Measurements from ENCODE around the gene ELMO3.

Gene ELMO3

DNA sequence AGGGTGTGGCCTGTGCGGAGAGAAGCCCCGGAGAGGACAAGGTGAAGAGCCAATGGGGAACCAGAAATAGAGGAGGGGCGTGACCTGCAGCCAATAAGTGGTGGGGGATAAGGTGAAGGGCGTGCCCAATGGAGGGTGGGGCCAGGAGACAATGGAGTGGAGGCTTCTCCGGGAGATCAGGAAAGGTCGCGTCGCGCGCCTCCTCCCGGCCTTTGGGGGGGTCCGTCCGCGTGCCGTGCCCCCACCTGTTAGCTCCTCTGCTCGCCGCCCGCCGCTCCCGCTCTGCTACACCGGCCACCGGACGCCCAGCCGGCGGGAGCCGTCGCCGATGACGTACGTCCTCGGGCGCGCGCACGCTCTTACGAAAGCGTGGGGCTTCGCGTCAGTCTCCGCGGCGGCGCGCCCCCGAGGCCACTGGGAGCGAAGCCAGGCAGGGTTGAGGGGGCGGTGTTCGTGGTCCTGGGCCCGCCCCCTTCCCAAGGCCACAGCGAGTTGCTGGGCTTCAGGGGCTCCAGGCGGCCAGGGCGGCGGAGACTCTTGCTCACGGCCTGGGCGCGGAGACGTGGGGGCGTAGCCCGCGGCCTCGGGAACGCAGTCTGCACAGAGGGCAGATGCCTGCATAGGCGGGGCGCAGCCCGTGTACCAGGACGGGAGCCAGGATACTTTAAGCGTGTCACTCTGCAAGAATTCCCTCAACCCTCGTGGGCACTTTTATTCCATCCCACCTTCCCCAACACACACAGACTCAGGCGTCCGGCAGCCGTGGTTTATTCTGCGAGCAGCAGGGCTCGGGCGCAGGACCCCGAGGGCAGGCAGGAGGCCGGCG, 15.1 kb upstream of the ELMO3 start, which contains the start of gene MATCAP1:
TSS of gene MATCAP1 (minus strand) at position 337 of the 826 bp plus-strand sequence. CDS start 3,353 bp downstream, outside the sequence.
- peak; percentile 98 for DNase-seq

DNA sequence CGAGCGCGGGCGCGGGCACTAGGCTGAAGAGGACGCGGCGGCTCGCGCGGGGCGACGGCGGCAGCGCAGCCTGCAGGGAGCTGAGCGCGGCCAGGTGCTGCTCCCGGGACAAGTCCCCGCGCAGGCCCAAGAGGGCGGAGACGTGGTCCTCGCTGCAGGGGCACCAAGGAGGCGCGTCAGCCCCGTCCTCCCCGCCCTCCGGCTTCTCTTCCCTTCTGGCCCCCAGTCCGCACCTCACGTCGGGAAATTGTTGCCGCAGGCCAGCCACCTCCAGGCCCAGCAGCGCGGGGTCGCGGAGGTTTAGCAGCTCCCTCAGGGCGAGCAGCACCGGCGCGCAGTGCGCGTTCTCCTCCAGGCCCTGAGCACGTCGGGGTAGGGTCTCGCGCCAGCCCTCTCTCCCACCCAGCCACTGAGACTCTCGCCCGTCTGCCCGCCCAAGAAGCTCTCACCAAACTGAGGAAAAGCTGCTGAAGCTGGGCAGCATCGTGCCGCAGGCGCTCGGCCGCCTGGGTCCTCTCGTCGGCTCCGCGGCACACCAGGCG, 14.4 kb upstream of the ELMO3 start:
- no peak for DNase-seq

DNA sequence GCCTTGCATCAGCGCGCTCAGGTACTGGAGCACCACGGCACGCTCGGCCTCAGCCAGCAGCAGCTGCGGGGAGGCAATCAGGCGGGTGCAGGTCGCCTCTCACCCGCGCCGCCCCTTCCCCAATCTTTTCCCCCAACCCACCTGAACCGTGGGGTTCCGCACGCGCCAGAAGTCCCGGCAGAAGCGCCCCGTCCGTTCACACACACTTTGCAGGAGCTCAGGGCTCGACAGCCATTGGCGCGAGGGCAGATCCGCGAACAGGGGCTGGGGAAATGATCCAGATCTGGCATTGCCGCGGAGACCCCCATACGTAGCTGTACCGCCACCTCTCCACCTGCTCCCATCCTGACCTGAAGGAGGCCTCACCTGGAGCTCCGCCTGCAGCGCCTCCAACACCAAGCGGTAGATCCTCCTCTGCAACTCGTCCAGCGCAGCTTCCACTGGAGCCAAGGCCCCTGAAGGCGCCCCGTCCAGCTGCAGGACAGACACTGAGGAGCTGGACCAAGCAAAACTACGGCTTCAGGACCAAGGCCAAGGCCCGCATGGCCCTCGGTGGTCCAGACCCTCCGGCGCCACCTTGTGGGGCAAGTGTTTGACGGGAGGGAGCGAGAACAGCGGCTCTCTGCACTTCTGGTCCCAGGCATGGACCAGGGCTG, 13.8 kb upstream of the ELMO3 start:
- DNase-seq, result peak; percentile 80

DNA sequence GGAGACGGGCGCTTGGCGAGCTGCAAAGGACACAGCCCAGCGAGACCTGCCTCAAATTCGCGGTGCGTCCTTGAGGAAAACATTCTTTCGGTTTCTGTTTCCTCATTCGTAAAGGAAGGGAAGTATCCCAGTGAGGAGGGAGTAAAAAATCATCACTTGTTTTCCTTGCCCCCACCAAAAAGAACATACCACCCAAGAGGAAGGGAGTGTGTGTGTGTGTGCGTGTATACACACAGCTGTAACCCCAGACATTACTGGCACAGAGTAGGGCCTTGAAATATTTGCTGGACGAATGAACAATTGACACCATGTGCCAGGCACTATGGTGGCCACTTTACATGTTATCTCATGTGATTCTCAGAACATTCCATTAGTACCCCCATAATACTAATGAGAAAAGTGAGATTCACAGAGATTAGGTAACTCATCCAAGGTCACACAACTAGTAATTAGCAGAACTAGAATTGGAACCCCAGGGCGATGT, 13.2 kb upstream of the ELMO3 start:
- DNase-seq, result no peak

DNA sequence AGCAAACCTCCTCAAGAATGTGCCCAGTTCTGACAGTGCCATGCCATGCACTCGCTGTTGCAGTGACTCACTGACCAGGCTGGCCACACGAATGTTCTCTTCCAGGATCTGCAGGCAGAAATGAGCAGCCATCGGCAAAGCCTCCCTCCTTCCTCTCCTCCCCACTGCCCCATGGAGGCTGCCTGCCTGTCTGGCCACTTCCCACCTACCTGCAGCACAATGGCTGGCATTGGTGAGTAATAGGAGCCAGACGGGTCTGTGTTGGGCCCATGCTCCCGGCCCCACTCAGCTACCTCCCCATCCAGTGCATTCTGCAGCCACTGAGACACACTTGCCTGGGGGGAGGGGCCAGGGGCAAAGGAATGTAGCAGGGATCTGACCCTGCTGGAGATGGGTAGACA, 12.4 kb upstream of the ELMO3 start:
- no peak for DNase-seq

DNA sequence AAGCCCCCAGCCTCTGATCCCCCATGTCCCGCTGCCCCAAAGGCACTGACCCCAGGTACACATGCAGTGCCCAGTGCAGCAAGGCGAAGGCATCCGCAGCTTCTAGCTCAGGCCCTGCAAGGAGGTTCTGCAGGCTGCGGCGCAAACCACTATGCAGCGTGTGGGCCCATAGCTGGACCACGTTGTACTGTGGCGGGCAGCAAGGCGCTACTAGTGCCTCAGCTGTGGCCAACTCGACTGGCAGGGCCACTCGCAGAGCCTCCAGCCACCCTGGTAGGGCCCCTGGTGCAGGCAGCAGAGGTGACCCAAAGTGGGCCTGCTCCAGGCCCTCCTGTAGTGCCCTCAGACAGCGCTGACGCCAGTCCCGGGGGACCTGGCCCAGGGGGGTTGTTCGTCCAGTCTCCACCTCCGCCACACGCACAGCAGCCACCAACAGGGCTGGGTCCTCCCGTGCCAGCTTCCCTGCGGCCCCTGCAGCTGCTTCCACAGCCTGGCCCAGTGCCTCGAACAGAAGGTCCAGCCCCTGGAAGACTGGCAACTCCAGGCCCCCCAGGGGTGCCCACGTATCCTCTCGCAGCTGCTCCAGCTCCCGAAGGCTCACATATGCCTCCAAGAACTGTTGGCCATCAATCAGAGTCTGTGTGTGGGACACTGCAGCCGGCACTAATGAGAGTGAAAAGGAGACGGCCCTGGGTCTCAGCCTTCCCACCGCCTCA, 11.6 kb upstream of the ELMO3 start:
- no peak for DNase-seq

DNA sequence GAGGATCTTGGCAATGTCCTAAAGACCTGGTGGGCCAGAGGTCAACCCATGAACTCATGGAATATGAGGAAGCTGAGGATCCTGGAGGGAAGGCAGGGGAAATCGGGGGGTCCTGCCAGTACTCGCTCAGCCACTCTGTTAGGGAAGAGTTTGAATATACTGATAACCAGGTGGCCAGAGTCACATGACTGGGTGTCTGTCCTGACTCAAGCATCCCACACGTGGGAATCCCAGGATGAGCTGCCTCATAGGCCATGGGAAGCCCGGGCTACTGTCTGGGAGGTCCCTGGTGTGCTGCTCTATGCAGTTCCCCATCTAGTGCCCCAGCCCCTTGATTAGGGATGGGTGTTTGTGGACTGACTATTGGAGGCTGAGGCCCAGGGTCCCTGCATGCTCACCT, 10.6 kb upstream of the ELMO3 start:
- no peak for DNase-seq

DNA sequence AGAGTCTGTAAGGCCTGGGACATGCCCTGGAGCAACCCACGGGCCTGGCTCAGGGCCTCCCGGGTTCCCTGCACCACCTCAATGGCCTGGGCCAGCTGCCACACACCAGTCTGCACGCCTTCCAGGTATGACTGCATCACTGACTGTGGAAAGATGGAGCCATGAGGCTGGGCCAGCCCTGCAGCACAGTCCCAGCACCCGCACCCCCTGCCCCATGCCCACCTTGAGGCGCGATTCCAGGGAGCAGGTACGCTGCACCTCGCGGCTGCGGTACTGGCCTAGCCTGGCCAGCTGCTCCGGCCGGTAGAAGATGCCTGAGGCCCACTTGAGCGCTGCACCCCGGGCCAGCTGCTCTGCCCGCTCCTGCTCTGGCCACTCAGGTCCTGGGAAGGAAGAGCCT, 10.1 kb upstream of the ELMO3 start:
- no peak for DNase-seq

DNA sequence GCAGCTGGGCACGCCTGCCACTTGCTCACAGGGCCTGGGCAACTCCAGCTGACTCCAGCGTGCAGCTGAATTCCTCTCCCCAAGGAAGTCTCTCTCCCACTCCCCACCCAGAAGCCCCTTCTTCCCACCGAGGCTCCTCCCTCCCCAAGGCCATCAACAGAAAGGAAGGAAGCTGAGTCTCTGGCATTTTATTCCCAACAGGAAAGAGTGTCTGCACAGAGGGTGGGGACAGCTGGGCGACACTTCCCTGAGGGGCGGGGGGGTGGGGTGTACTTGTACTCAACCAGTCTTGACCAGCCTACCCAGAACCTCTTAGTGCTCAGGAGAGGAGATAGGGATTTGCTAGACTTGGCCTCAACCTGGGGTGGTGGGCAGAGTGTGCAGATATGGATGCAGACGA, 8.9 kb upstream of the ELMO3 start, which contains the start of gene EXOC3L1:
TSS of gene EXOC3L1 (minus strand) at position 96 of the 400 bp plus-strand sequence. CDS start 460 bp downstream, outside the sequence.
- no peak for DNase-seq

DNA sequence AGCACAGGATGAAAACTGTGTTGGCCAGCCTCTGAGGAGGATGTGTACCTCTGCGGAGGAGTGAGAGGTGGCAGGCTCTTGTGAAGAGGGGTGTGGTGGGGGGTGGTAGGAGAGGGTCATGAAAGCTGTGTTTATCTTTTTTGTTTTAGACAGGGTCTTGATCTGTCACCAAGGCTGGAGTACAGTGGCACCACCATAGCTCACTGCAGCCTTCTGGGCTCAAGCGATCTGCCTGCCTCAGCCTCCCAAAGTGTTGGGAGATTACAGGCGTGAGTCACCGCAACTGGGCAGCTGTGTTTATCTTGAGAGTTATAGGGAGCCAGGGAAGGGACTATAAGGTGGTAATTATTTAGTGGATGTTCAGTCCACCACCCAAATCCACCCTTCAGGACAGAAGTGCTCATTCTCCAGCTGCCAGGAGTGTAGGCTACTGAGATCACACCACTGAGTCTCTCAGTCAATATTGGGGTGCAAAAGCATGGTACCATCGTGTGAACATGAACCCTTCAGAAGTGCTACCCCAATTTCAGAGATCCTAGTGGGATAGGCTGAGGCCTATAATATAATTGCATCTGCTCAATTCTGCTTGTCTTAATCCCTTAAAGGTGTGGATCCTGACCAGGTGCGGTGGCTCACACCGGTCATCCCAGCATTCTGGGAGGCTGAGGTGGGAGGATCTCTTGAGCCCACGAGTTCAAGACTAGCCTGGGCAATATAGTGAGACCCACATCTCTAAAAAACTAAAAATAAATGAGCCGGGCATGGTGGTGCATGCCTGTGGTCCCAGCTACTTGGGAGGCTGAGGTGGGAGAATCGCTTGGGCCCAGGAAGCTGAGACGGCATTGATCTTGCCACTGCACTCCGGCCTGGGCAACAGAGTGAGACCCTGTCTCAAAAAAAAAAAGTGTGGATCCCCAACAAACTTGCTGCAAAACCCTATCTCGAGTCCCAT, 8.2 kb upstream of the ELMO3 start:
- no peak for DNase-seq

DNA sequence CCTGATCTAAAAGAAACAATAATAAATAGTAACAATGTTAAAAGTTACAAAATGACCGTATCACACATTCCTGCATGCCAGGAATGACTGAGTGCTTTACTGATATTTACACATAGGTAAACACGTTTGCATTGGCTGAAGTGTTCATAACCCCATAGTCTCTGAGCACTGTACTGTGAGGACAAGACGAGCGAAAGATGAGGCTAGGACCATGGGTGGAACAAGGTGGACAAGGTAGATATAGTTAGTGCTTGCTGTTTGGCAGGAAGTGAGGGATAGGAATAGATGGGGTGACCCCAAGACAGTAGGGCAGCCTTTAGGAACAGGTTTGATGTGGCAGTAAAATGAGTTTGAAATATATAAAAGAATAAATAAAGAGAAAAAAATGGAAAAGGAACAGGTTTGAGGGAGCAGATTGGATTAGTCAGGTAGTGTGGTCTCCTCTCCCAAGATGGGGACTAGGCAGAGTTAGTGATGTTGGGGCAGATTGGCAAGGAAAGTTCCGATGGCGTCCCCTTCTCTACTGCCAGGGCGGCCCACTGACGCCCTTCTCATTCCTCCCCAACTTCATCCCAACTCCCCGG, 7.4 kb upstream of the ELMO3 start:
- DNase-seq, result no peak

DNA sequence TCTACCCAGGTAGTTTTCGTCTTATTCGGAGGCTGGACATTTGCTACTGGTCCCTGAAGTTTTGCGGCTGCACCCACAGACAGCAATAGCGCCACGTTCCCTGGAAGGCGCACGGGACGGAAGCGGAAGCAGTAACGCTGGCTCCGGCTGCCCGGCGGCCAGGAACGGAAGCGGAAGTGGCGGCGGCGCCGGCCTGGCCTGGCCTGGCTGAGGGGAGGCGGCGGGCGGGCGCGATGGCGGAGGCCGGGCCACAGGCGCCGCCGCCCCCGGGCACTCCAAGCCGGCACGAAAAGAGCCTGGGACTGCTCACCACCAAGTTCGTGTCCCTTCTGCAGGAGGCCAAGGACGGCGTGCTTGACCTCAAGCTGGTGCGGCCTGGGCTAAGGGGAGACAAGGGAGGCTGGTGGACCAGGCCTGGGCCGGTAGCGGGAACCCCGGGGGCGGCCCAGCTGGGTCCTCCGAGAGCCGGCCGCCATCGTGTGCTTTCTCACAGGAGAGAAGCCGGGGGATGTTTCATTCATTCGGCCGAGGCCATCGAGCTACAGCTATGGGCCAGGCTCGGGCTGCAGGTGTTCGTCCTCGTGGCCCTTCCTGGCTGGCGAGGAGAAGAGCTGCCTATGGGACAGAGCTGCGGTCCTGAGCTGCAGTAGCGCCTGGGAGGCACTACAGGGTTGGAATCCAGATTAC, 6.8 kb upstream of the ELMO3 start, which contains the start of gene E2F4:
TSS of gene E2F4 (plus strand) at position 161 of the 687 bp plus-strand sequence. CDS start at position 234, 73 bp downstream.
- DNase-seq, result peak; percentile 88

DNA sequence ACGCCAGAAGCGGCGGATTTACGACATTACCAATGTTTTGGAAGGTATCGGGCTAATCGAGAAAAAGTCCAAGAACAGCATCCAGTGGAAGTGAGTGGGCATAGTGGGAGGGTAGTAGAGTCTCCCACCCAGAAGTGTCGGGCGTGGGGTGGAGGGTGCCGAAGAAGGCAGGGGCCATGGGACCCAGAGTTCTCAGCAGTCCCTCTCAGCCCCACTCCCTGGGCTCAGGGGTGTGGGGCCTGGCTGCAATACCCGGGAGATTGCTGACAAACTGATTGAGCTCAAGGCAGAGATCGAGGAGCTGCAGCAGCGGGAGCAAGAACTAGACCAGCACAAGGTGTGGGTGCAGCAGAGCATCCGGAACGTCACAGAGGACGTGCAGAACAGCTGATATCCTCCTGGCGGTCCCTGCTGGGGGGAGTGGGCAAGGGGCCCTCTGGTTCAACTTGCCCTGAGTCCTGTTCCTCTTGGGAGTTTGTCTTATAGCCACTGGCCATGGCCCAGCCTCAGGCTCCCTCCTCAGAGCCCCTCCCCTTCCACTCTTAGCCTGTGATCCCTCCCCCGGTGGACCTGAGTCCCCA, 6.1 kb upstream of the ELMO3 start:
- no peak for DNase-seq

DNA sequence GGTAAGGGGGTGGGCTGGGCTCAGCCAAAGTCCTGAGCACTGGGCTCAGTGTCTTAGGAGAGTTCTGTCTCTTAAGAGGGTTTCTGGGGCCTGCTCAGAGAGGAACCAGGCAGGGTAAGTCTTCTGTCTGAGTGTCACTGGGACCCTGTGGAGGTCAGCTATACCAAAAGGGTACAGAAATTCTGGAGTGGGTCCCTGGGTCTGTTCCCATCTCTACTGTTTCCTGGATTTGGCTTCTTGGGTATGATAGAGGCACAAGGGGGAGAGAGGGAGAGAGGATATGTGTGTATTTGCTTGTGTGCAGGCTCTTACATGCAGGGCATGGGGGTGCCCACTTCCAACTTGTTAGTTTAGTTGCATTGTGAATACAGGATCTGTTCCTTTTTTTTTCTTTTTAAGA, 5.4 kb upstream of the ELMO3 start:
- no peak for DNase-seq

DNA sequence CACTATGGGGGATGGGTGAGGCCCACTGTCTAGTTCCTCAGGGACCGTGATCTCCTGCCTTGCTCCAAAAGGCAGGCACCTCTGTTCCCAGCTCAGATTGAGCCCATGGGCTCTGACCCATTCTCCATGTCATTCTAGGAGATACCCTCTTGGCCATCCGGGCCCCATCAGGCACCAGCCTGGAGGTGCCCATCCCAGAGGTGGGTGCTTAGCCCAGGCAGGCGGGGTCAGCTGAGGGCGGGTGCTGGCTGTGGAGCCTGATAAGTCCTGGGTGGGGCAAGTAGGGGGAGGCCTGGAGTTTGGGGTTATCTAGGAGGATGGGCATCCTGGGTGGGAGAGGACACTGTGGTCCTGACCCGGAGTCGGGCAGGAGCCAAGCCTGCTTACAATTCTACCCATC, 4.7 kb upstream of the ELMO3 start:
- no peak for DNase-seq

DNA sequence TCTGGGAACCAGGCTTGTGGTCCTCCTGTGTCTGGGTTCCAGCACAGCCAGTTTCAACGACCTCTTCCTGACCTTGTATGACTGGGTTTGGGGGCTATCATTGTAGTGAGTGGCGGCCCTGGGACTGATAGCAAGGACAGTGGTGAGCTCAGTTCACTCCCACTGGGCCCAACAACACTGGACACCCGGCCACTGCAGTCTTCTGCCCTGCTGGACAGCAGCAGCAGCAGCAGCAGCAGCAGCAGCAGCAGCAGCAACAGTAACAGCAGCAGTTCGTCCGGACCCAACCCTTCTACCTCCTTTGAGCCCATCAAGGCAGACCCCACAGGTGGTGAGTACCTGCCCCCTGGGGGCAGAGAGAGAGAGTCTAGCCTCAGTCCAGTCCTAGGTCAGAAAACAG, 3.3 kb upstream of the ELMO3 start:
- no peak for DNase-seq

DNA sequence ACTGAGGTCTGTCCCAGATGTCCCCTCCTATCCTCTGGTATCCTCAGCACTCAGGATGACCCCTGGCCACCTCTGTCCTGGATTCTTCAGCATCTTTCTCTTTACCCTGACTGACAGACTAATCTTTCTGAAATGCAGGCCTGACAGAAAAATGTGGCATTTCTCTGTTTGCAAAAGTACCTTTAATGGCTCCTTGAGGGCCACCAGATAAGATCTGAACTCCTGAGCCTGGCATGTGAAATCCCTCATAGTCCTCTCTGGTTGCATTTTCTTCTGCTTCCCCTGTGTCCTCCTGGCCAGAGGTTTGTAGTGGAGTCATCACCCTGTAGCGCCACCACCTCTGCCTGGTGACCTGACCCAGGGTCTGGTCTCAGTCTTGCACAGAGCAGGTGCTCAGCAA, 2.0 kb upstream of the ELMO3 start:
- no peak for DNase-seq

DNA sequence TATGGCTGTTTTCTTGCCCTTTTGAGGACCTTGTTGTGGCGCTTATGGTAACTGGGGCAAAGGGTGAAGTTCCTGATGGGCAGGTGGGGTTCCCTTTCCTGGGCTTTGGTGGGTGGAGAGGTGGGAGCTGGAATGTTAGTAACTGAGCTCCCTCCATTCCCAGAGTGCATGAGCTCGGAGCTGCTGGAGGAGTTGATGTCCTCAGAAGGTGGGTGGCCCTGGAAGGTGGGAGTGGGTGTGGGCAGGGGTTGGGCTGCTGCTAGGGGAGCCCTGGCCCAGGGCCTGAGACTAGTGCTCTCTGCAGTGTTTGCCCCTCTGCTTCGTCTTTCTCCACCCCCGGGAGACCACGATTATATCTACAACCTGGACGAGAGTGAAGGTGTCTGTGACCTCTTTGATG, 1.2 kb upstream of the ELMO3 start:
- no peak for DNase-seq

DNA sequence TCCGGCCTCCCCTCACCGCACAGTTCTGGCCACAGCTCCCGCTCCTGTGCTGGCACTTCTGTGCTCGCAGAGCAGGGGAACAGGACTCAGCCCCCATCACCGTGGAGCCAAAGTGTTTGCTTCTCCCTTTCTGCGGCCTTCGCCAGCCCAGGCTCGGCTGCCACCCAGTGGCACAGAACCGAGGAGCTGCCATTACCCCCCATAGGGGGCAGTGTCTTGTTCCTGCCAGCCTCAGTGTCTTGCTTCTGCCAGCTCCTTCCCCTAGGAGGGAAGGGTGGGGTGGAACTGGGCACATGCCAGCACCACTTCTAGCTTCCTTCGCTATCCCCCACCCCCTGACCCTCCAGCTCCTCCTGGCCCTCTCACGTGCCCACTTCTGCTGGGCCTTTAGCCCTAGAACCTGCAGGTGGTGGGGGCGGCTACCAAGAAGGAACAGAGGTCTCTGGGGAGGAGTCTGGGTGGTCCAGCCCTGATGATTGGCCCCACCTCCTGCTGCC, 645 bp upstream of the ELMO3 start:
- peak; percentile 35 for DNase-seq

DNA sequence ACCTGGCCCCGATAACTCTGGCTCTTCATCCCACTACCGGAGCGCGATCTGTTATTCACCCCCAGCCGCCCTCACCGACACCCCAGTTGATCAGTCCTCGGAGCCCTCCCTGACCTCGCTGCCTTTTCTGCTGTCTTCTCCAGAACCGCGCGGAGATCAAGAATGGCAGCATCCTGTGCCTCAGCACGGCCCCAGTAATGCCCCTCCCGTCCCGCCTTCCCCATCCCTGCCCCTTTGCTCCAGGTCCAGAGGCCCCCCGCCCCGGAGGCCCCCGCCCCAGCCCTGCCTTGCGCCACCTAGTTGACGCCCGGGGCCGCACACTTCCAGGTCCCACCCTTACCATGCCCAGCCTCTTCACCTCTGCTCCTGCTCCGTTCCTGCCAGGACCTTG, 872 bp downstream of the ELMO3 start:
- DNase-seq, result no peak

All from fibroblast of skin of right quadriceps (primary cell).